A549 treated with CORT108297 at 1 μM for 4 hours (cell line): ENCODE measurements around the gene ISX. TPM values are rescaled to one million over a fixed set of nuclear protein-coding genes. Genes with fewer than 3 reads are reported as not detected.

ENCODE experiments used
- total RNA-seq: library from RNA; stranded (reverse); fragments of 200-300 nt; extraction: Qiagen RNA extraction; gene quantifications from 5 replicates; pipeline ENCODE4 v1.2.3, GENCODE V29; 2022

Gene ISX
- total RNA-seq, result not detected in 5 replicates

GRCh38 chr22:35065796-35066218, at the start of gene ISX:
Gene ISX, plus strand, starts transcription at chr22:35066158. Its CDS starts 930 bp downstream, at chr22:35067088.

Other genes starting within 250 kb of the ISX start
- gene HMGXB4, start 191.3 kb downstream of the ISX start, total RNA-seq, result 8.6 to 15.0 TPM (median 11.9 TPM) in 5 replicates
- gene TOM1, start 233.7 kb downstream of the ISX start, total RNA-seq, result 14.9 to 15.8 TPM (median 15.1 TPM) in 5 replicates